Measurements from ENCODE around the gene HOXD11.

DNA sequence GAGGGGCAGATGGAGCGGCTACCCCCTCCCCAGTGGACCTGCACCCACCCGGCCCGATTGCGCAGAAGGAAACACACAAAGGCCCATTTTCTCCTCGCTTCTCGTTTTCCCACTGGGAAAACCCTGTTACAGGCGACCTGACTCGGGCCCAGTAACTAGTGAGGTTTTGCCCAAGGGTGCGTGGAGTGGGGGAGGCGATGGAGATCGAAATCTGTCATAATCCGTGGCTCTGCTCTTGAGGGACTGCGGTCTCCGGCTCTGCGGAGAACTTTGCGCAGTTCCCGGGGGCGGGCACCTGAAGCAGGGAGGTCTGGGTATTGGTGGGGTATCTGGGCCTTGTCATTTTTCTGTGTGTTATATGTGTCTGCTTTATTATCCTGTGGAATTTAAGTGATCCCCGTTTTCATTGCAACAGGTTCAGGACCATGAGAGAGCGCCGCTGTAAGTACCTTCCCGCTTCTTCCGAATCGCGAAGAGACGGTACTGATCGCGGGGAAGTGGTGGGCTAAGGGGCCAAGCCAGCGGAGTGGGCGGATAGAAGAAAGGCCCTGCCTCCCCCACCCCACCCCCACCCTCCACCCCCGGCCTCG is 40.2 kb downstream of the HOXD11 start:
- TF ChIP-seq POLR2A (IDR thresholded peaks at IDR 0.05; ENCODE audit: low read depth, low read length) (no peak), EZH2 (IDR thresholded peaks at IDR 0.05; ENCODE audit: borderline replicate concordance, low read depth, low read length, severe bottlenecking) (no peak), MYC (IDR thresholded peaks at IDR 0.05; ENCODE audit: low read depth, low read length) (no peak), FOS (IDR thresholded peaks at IDR 0.05; ENCODE audit: borderline replicate concordance, insufficient read depth, low read length) (no peak), POLR2AphosphoS5 (IDR thresholded peaks at IDR 0.05; ENCODE audit: insufficient read depth, low read depth, low read length) (no peak)
- TF ChIP-seq, protein P1, sequence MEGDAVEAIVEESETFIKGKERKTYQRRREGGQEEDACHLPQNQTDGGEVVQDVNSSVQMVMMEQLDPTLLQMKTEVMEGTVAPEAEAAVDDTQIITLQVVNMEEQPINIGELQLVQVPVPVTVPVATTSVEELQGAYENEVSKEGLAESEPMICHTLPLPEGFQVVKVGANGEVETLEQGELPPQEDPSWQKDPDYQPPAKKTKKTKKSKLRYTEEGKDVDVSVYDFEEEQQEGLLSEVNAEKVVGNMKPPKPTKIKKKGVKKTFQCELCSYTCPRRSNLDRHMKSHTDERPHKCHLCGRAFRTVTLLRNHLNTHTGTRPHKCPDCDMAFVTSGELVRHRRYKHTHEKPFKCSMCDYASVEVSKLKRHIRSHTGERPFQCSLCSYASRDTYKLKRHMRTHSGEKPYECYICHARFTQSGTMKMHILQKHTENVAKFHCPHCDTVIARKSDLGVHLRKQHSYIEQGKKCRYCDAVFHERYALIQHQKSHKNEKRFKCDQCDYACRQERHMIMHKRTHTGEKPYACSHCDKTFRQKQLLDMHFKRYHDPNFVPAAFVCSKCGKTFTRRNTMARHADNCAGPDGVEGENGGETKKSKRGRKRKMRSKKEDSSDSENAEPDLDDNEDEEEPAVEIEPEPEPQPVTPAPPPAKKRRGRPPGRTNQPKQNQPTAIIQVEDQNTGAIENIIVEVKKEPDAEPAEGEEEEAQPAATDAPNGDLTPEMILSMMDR (IDR thresholded peaks at IDR 0.05; ENCODE audit: extremely low read depth in 1 of 2, insufficient read depth in 1 of 2, low read depth in 1 of 2, low read length in 2 of 2): no peak

Measured in endothelial cell of umbilical vein (primary cell).